Ectodermal cell (in vitro differentiated cells): ENCODE data around the gene NEDD8.
"Not testable (repeated sequence)": the region's sequence is repeated elsewhere in the genome, so short reads cannot be mapped to it uniquely, and the experiment has no call there.

ENCODE experiments used
- H3K27ac ChIP-seq: 2 replicates; pipeline ENCODE4 v1.7.0; 2013; ENCODE audit warnings: mild to moderate bottlenecking, low read depth, low read length; ENCODE audit not compliant: insufficient read depth, poor library complexity, severe bottlenecking
- H3K27me3 ChIP-seq: 2 replicates; pipeline ENCODE4 v1.7.0; 2013; ENCODE audit warnings: mild to moderate bottlenecking, low read length; ENCODE audit not compliant: insufficient read depth, control insufficient read depth, poor library complexity, severe bottlenecking
- H3K36me3 ChIP-seq: one replicate; pipeline ENCODE4 v1.7.0; 2013; ENCODE audit warnings: low read length; ENCODE audit not compliant: control insufficient read depth, insufficient read depth
- H3K4me1 ChIP-seq: one replicate; pipeline ENCODE4 v1.7.0; 2013; ENCODE audit warnings: low read length; ENCODE audit not compliant: control insufficient read depth, insufficient read depth
- H3K4me3 ChIP-seq: 2 replicates; pipeline ENCODE4 v1.7.0; 2013; ENCODE audit warnings: low read depth, low read length, control low read depth; ENCODE audit not compliant: insufficient read depth
- H3K9me3 ChIP-seq: 2 replicates; pipeline ENCODE4 v1.7.0; 2013; ENCODE audit warnings: mild to moderate bottlenecking, low read length, moderate library complexity; ENCODE audit not compliant: control insufficient read depth
- WGBS, 2 experiments: methylation state at CpG; one replicate each; pipeline ENCODE4 v1.1.7; 2013; ENCODE audit warnings: missing lambda C conversion rate in 2 of 2; 5-methylcytosine and 5-hydroxymethylcytosine counted together

The NEDD8 gene

DNA sequence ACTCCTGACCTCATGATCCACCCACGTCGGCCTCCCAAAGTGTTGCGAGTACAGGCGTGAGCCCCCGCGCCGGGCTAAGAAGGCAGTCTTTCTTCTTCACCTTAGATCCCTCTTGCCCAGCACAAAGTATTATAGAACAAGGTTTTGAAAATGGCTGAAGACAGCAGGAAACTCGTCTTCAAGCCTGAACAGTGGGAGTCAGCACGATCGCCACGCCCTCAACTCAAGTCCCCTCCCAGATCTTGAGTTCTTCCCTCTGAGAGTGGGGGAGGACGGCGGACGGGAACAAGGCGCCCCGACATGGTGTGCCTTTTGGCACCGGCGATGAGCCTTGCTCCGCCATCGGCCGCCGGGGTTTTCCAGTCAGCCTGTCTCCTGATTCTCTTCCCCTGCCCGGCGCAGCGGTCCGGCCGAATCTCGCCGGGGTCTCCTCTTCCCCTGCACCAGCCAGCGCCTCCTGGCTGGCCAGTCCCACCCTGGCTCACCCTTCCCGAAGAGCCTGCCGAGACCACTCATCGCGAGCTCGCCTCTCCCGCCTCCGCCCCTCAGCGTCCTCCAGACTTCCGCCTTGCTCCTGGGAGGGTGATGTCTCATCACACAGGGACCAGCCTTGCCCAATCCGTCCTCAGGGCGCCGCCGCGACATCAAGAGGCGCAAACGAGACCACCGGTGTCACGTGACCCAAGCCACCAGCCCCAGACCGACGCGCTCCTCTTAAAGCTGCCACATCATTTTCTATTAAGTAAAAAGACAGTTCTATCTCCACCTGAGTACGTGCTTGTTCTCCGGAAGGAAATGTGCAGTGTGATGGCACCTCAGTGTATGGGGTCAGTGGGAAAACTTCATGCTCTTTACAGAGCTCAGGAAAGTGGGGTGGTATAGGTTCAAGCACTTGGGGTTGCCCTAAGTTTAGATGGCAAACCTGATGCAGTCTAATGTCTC is 19.0 kb downstream of the NEDD8 start, which contains the start of gene CHMP4A:
Gene CHMP4A (minus strand): TSS at position 565 of the 942 bp plus-strand sequence. CDS start 49 bp downstream, at position 516.
- WGBS, 2 experiments = 0 to 1% methylated on average over 53 of the region's 53 CpGs
- Histone ChIP-seq H3K27me3 (no peaks in the 10 kb centered on the region), H3K36me3 (peaks cover 22% of the 10 kb centered on the region), H3K4me1 (peaks cover 8% of the 10 kb centered on the region), H3K4me3 (peak within 1 kb of the TSS; percentile 54), H3K27ac (peak within 1 kb of the TSS; percentile 92), H3K9me3 (no peaks in the 10 kb centered on the region)

DNA sequence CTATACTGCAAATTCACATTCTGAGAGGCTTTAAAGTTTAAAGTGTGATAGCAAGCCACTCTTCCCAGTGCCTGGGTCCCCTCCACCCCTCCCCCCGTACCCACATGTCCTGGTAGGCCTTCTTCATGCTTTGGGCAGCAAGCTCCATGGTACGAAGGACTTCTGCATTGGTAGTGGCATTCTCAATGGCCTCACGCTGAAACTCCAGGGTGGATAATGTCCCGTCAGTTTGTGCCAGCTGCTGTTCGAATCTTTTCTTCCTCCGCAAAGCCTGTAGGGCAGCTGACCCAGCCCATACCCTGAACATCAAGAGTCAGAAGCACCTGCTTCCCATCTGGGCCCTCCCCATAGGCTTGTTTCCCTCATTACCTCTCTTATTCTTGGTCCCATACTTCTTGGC is 20.9 kb downstream of the NEDD8 start:
- Histone ChIP-seq H3K27ac (no peak overlapping the region), H3K9me3 (no peaks in the 10 kb centered on the region), H3K27me3 (no peaks in the 10 kb centered on the region), H3K4me1 (peaks cover 8% of the 10 kb centered on the region), H3K4me3 (no peak overlapping the region), H3K36me3 (peaks cover 28% of the 10 kb centered on the region)
- 94 to 95% methylated on average over 6 of the region's 6 CpGs for WGBS, 2 experiments

DNA sequence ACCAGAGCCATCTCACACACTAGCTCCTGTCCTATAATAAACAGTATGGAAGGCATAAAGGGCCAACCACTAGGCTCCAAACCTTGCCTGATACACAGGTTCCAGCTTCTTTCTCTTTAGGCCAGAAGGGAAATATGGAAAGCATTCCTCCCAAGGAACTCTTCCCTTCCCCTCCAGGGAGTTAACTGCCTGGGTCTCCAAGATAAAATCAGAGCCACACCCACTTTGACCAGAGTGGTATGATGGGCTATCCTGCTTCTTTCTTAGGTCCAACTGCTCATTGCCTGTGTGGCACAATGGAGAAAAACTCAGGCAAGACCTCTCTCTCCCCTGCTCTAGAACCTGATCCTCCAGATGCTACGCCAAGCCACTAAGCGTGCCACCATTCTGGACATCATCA is 24.5 kb downstream of the NEDD8 start:
- H3K27ac ChIP-seq = no peak overlapping the region
- no peaks in the 10 kb centered on the region for H3K9me3 ChIP-seq
- H3K4me1 ChIP-seq = no peaks in the 10 kb centered on the region
- H3K4me3 ChIP-seq = no peak overlapping the region
- peaks cover 39% of the 10 kb centered on the region for H3K36me3 ChIP-seq
- 94% methylated on average over 2 of the region's 2 CpGs for WGBS, 2 experiments
- H3K27me3 ChIP-seq = no peaks in the 10 kb centered on the region

DNA sequence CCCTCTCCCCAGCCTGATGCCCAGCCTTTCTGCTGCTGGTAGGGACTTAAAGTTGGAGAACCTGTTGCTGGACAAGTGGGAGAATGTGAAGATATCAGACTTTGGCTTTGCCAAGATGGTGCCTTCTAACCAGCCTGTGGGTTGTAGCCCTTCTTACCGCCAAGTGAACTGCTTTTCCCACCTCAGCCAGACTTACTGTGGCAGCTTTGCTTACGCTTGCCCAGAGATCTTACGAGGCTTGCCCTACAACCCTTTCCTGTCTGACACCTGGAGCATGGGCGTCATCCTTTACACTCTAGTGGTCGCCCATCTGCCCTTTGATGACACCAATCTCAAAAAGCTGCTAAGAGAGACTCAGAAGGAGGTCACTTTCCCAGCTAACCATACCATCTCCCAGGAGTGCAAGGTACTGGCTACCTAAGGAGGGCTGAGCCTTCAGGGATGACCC is 25.0 kb downstream of the NEDD8 start:
- Histone ChIP-seq H3K9me3 (no peaks in the 10 kb centered on the region), H3K36me3 (peaks cover 39% of the 10 kb centered on the region), H3K4me1 (no peaks in the 10 kb centered on the region), H3K27me3 (no peaks in the 10 kb centered on the region), H3K27ac (no peak overlapping the region), H3K4me3 (no peak overlapping the region)
- WGBS, 2 experiments = 93 to 96% methylated on average over 5 of the region's 5 CpGs

DNA sequence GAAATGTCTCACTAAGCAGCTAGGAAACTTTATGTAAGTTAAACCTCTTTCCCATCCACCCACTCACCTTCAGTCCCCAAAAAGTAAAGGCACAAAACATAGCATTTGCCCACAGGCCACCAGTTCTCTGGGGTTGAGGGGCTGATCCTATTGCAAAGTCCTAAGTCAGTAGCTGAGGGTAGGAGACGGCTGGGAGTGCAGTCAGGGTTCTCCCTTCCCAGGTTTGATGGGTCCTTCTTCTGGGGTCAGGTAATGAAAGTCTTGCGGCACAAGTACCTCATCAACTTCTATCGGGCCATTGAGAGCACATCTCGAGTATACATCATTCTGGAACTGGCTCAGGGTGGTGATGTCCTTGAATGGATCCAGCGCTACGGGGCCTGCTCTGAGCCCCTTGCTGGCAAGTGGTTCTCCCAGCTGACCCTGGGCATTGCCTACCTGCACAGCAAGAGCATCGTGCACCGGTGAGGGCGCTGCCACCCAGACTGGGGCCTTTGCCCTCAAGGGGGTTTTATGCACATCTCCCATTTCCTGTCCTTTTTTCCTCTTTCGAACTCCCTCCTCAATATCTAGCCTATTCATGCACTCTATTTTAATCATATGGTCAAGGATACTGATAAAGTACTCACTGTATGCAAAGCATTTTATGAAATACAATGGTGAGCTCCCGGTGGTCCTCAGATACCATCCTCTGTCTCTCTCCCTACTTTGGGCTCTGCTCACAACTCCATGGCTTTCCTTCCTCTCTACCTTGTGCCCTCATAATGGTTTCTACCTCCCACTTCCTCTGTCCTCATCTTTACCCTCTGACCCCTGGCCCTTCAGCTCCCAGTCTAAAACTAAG is 25.7 kb downstream of the NEDD8 start:
- no peak overlapping the region for H3K4me3 ChIP-seq
- no peaks in the 10 kb centered on the region for H3K27me3 ChIP-seq
- WGBS, 2 experiments = 93 to 95% methylated on average over 11 of the region's 11 CpGs
- H3K36me3 ChIP-seq = peaks cover 40% of the 10 kb centered on the region
- no peaks in the 10 kb centered on the region for H3K4me1 ChIP-seq
- no peak overlapping the region for H3K27ac ChIP-seq
- H3K9me3 ChIP-seq = no peaks in the 10 kb centered on the region

DNA sequence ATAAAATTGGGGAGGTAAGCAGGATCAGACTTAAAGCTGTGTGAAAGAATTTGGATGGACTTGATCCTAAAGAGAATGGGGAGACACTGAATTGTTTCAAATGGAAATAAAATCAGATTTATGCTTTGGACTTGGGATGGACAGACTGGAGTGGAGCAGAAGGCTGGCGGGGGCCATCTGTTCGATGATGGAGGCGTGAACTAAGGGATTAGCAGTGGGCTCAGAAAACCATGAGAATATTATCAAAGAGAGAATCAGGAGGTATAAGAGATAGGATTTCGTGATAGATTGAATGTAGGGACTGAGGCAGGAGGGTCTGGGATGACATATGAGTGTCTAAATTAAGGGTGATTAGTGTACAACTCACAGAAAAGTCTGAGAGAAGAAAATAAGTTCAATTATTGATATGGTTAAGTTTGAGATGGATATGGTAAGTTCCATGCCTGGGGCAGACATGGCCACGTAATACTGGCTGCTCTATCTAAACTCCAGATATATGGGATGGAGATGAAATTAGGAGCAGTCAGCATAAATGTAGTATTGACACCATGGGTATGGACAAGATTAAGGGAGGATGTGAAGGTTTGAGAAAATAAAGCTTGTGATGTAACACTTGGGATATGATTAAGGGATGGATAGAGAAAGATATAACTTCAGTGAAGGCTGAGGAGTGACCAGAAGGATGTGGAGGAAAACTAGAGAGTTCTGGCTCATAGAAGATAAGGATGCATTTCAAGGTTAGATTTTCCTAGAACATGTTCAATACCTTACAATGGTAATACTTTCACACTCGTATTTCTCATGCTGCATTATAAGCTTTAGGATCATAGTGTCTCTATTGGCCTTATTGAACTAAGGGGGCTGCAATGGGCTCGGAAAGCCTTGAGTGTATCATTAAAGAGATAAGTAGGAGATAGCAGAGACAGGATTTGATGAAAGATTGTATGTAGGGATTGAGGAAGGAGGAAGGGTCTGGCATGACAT is 27.7 kb downstream of the NEDD8 start:
- peaks cover 31% of the 10 kb centered on the region for H3K36me3 ChIP-seq
- 95 to 96% methylated on average over 7 of the region's 7 CpGs for WGBS, 2 experiments
- no peaks in the 10 kb centered on the region for H3K4me1 ChIP-seq
- no peak overlapping the region for H3K4me3 ChIP-seq
- no peaks in the 10 kb centered on the region for H3K27me3 ChIP-seq
- H3K9me3 ChIP-seq = no peaks in the 10 kb centered on the region
- no peak overlapping the region for H3K27ac ChIP-seq

DNA sequence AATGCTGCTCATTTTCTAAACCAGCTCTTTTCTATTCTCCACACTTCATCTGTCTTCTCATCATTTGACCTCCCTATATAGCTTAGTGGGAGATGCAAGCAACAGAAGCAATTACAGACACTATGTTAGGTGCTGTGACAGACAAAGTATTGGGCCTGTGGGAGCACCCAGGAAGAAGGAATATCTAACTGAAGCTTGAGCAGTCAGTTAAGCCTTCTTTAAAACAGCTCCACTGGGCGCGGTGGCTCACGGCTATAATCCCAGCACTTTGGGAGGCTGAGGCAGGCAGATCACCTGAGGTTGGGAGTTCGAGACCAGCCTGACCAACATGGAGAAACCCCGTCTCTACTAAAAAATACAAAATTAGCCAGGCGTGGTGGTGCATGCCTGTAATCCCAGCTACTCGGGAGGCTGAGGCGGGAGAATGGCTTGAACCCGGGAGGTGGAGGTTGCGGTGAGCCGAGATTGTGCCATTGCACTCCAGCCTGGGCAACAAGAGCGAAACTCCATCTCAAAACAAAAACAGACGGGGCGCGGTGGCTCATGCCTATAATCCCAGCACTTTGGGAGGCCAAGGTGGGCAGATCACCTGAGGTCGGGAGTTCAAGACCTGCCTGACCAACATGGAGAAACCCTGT is 28.8 kb downstream of the NEDD8 start:
- not testable (repeated sequence) for H3K27me3 ChIP-seq, H3K4me1 ChIP-seq, H3K4me3 ChIP-seq, H3K9me3 ChIP-seq, H3K27ac ChIP-seq
- 92 to 95% methylated on average over 16 of the region's 16 CpGs for WGBS, 2 experiments
- peaks cover 26% of the 10 kb centered on the region for H3K36me3 ChIP-seq

DNA sequence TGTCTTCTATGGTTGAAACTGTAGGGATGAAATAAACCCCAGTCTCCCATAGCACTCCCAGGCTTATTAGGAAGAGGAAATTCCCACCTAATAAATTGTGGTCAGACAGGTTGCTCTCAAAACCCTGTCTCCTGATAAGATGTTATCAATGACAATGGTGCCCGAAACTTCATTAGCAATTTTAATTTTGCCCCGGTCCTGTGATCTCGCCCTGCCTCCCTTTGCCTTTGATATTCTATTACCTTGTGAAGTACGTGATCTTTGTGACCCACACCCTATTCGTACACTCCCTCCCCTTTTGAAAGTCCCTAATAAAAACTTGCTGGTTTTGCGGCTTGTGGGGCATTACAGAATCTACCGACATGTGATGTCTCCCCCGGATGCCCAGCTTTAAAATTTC is 29.6 kb downstream of the NEDD8 start:
- H3K27me3 ChIP-seq, H3K9me3 ChIP-seq, H3K4me3 ChIP-seq, H3K4me1 ChIP-seq, H3K27ac ChIP-seq: not testable (repeated sequence)
- H3K36me3 ChIP-seq = peaks cover 23% of the 10 kb centered on the region
- 72 to 81% methylated on average over 8 of the region's 8 CpGs for WGBS, 2 experiments

DNA sequence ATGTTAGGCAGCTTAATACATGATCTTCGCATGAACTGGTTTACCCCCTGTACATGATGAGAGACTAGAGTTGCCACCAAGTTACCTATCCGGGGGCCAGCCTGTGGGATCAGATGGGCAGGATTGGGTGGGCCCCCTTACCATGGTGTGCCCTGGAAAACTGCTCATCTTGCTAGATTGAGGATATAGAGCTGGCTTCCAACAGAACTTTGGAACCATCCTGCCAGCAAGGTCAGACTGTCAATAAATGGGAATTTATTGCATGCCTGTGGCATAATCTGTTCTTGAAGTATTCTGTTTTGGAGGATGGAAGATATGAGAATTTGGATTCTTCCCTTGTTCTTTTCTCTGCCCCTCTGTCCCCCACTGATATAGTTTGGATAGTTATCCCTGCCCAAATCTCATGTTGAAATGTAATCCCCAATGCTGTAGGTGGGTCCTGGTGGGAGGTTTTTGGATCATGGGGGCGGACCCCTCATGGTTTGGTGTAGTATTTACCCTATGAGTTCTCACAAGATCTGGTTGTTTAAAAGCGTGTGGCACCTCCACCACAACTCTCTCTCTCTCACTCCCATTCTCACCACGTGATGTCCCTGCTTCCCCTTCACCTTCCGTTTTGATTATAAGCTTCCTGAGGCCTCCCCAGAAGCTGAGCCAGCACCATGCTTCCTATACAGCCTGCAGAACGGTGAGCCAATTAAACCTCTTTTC is 33.2 kb downstream of the NEDD8 start:
- Histone ChIP-seq H3K4me1 (peaks cover 5% of the 10 kb centered on the region), H3K9me3 (no peaks in the 10 kb centered on the region), H3K27ac (no peak overlapping the region), H3K4me3 (no peak overlapping the region), H3K27me3 (no peaks in the 10 kb centered on the region), H3K36me3 (peaks cover 11% of the 10 kb centered on the region)
- 87 to 93% methylated on average over 7 of the region's 7 CpGs for WGBS, 2 experiments
